Activated CD8-positive, alpha-beta memory T cell treated with anti-CD3 and anti-CD28 coated beads for 36 hours (primary cell): ENCODE measurements around the gene FNDC4. TPM values are rescaled to one million over a fixed set of nuclear protein-coding genes. Genes with fewer than 3 reads are reported as not detected.
"Not testable (repeated sequence)": the region's sequence is repeated elsewhere in the genome, so short reads cannot be mapped to it uniquely, and the experiment has no call there.

ENCODE experiments used
- CTCF ChIA-PET: fragments of 350-600 bp; sonication (Branson Sonifier 250); formaldehyde crosslinking; loops from one replicate; lab custom pipeline; 2021; ENCODE audit warnings: antibody characterized with exemption; lab: Charles Lee
- POLR2A ChIA-PET: fragments of 350-600 bp; sonication (Branson Sonifier 250); formaldehyde crosslinking; loops from one replicate; lab custom pipeline; 2021; ENCODE audit warnings: antibody characterized with exemption; lab: Charles Lee
- total RNA-seq, 2 experiments: library from RNA; stranded (reverse); gene quantifications; one replicate each; pipeline ENCODE4 v1.2.3, GENCODE V29; 2021

Gene FNDC4, protein sequence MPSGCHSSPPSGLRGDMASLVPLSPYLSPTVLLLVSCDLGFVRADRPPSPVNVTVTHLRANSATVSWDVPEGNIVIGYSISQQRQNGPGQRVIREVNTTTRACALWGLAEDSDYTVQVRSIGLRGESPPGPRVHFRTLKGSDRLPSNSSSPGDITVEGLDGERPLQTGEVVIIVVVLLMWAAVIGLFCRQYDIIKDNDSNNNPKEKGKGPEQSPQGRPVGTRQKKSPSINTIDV
- not detected for total RNA-seq

DNA sequence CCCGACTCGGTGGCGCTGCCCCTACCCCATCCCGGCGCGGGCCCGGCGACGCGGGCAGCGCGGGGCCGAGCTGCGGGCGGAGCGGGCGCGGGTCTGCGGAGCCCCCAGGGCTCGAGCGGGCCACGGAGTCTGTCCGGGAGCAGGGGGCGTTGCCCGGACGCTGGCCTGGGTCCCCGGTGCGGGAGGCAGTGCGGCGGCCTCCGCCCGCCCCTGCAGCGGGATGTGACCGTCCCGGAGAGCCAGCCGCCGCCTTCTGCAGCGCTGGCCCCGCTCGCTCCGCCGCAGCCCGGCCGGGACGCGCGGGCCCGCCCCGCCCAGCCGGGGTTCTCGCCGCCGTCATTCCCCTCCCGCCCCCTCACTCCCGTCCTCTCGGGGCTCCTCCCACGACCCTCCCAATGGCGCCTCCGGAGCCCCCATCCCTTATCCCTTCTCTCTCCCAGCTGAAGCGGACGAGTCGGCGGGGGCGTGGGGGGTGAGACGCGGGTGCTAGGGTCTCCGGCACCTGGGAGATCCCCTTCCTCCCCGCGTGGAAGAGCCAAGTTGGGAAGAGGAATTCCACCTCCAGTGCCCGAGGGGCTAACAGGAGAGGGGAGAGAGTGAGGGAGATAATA is at the start of gene FNDC4:
Gene FNDC4 (minus strand): TSS at position 257 of the 611 bp plus-strand sequence. CDS start 521 bp downstream, outside the sequence.
- ChIA-PET CTCF (interaction anchor here (1.8 kb wide), 1 partner anchor 188 kb away, joined by 7 read pairs; no protein-coding TSS in a partner anchor), POLR2A (interaction anchor here (0.7 kb wide), 1 partner anchor 17 kb away, joined by 4 read pairs; no protein-coding TSS in a partner anchor)

DNA sequence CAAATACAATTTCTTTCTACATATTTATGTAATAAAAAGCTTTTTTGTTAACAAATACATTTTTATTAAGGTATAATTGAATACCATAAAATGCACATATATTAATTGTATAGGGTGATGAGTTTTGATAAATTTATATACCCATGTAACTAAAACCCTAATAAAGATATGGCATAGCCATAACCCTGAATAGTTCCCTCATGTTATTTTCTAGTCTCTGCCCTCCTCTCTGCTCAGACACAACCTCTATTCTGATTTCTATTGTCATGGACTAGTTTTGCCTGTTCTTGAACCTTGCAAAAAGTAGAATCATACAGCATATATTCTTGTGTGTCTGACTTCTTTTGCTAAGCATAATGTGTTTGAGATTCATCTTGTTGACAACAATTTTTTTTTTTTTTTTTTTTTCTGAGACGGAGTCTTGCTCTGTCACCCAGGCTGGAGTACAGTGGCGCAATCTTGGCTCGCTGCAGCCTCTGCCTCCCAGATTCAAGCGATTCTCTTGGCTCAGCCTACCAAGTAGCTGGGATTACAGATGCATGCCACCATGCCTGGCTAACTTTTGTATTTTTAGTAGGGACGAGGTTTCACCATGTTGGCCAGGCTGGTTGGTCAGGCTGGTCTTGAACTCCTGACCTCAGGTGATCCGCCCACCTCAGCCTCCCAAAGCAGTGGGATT is 49.3 kb upstream of the FNDC4 start:
- ChIA-PET CTCF (no interaction called here), POLR2A (no interaction called here)

DNA sequence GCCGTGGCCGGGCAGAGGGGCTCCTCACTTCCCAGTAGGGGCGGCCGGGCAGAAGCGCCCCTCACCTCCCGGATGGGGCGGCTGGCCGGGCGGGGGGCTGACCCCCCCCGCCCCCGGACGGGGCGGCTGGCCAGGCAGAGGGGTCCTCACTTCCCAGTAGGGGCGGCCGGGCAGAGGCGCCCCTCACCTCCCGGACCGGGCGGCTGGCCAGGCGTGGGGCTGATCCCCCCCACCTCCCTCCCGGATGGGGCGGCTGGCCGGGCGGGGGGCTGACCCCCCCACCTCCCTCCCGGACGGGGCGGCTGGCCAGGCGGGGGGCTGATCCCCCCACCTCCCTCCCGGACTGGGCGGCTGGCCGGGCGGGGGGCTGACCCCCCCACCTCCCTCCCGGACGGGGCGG is 44.6 kb upstream of the FNDC4 start:
- POLR2A ChIA-PET, CTCF ChIA-PET: not testable (repeated sequence)

DNA sequence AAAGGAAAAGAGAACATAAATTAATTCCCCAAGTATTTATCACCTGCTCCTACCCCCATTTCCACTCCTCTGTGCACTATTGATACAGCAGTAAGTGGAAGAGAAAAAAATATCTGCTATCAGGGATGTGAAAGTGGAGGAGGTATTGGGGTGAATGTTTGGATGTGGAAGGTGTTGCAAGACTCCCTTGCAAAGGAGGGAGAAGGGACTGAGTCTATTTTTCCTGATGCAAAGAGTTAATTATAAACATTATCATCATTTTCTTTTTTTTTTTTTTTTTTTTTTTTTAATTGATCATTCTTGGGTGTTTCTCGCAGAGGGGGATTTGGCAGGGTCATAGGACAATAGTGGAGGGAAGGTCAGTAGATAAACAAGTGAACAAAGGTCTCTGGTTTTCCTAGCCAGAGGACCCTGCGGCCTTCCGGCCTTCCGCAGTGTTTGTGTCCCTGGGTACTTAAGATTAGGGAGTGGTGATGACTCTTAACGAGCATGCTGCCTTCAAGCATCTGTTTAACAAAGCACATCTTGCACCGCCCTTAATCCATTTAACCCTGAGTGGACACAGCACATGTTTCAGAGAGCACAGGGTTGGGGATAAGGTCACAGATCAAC is 43.9 kb upstream of the FNDC4 start:
- POLR2A ChIA-PET, CTCF ChIA-PET: not testable (repeated sequence)

DNA sequence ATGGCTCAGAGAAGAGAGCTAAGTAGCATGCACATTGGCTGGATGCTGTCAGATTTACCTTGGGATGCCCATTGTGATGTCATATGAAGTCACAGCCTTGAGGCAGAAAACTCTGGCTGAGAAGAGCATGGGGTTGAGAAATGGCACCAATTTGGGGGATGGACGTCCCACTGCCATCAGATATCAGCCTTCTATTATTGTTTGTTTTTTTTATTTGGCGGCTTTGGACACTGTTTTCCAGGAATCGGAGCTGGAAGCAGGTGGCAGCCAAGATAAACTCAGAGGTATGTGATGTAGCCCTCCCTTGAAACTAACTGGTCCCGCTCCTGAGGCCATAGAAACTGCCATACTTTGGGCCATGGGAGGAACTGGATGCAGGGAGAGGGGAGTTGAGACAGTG is 42.3 kb upstream of the FNDC4 start:
- CTCF ChIA-PET, result no interaction called here
- POLR2A ChIA-PET, result no interaction called here

DNA sequence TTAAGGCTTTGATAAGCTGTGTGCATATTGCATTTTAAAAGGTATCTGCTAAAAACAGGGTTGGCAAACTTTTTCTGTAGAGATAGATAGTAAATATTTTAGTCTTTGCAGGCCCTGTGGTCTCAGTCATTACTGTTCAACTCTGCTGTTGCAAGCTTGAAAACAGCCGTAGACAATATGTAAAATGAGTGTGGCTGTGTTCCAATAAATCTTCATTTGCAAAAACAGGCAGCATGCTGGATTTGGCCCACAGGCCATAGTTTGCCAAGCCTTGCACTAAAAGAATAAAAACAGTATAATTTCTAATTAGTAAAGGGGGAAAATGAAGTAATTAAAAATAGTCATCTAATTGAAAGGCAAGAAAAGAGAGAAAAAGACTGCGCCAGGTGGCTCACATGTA is 37.0 kb upstream of the FNDC4 start:
- CTCF ChIA-PET, result no interaction called here
- POLR2A ChIA-PET, result no interaction called here

DNA sequence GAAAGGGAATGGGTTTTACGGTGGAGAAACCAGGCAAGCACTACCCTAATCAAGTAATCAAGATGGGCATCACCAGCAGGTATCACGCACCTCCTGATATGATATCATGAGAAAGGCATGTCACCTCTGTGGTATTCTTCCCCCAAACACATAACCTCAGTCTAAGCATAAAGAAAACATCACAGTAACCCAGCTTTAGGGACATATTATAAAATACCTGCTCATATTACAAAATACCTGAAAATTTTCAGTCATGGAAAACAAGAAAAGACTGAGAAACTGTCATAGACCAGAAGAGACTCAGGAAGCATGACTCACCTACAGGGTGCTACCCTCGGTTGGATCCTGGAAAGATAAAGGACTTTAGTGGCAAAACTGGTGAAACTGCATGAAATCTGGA is 32.2 kb upstream of the FNDC4 start:
- POLR2A ChIA-PET, result no interaction called here
- CTCF ChIA-PET, result interaction anchor here (0.7 kb wide), 1 partner anchor 194 kb away, joined by 3 read pairs; no protein-coding TSS in a partner anchor

DNA sequence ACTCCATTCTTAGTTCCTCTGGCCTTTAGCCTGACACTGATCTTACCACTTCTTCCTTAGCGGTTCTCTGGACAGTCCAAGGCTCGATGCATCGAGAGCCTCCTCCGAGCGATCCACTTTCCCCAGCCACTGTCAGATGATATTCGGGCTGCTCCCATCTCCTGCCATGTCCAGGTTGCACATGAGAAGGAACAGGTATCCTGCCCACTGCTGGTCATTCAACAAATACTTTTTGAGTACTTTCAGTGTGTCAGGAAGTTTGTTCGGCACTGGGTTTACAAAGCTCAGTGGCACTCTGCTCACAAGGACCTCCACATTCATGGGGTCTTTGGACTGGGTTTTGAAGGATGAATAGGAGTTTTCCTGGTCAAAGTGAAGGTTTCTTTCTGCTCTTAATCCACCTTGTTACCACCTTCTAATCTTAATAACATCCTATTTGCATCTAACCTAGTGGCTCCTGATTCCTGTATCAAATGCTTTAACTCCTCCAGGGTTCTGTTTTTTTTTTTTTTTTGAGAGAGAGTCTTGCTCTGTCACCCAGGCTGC is 27.5 kb upstream of the FNDC4 start:
- ChIA-PET CTCF (no interaction called here), POLR2A (no interaction called here)

DNA sequence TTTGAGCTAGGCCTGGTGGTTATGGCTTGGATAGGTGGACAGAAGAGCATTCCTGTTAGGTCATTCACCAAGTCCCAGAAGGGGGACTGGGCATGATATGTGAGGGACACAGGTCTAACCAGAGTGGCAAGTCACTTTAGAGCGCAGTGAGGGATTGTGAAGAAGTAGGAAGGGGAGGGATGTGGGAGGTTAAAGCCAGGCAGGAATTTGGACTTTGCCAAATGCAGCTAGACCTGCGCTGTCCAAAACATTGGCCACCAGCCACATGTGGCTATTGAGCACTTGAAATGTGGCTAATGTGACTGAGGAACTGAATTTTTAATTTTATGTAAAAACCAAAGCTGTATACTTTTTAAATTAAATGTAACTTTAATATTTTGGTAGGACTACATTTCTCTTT is 25.3 kb upstream of the FNDC4 start:
- CTCF ChIA-PET, result no interaction called here
- POLR2A ChIA-PET, result no interaction called here

DNA sequence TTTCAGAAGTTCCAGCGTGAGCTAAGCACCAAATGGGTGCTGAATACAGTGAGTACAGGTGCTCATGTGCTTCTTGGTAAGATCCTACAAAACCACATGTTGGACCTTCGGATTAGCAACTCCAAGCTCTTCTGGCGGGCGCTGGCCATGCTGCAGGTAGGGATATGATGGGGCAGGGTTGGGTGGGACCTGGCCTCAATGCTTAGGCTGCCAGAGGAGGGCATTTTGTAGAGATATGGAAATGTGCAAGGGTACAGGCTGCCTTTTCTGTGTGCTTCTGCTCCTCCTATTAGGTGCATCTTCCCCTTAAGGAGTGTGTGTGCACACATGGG is 23.7 kb upstream of the FNDC4 start:
- POLR2A ChIA-PET, result no interaction called here
- CTCF ChIA-PET, result no interaction called here

DNA sequence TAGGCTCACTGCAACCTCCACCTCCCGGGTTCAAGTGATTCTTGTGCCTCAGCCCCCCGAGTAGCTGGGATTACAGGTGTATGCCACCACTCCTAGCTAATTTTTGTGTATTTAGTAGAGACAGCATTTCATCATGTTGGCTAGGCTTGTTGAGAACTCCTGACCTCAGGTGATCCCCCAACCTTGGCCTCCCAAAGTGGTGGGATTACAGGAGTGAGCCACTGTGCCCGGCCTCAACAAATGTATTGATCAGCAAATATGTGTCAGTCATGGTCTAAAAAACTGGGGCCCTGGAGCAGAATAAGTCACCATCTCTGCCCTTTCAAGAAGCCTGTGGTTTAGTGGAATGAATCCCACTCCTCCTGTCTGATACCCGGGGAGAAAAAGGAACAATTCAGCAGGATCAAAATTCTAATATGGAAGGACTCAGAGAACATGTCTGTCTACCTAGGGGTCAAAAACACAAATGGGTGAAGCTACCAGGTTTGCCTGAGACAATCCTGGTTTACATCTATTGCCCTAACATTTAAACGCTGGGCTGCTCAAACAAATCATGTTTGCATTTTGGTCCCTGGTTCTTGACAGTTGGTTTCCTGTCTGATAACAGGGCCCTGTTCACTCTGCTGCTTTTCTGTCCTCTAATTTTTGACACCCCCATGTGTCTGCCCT is 23.2 kb upstream of the FNDC4 start:
- ChIA-PET CTCF (no interaction called here), POLR2A (no interaction called here)

DNA sequence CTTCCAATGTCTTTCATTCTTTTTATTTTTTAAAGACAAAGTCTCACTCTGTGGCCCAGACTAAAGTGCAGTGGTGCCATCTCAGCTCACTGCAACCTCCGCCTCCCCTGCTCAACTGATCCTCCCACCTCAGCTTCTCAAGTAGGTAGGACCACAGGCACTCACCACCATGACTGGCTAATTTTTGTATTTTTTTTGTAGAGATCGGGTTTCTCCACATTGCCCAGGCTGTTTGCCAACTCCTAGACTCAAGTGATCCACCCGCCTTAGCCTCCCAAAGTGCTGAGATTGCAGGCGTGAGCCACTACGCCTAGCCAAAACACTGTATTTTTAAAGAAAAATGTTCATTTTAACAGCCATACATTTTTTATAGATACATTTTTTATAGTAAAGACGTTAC is 14.3 kb upstream of the FNDC4 start:
- CTCF ChIA-PET, result no interaction called here
- POLR2A ChIA-PET, result no interaction called here

DNA sequence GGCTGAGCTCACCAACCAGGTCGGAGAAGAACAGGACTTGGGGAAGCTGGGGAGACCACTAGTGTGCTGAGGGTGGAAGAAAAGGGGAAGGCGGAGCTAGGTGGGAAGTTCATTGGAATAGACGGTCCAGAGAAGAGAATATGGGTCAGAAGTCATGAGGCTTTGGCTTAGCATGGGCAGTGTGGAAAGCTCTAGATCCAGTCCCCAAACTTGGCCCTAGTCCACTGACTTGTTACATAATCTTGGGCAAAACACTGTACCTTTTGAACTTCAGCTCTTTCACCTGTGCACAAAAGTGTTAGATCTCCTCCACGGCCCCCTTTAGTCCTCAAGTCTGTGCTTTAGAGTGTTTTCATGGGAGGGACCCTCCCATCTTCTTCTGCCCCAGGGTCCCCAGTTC is 12.3 kb upstream of the FNDC4 start:
- ChIA-PET POLR2A (no interaction called here), CTCF (no interaction called here)

DNA sequence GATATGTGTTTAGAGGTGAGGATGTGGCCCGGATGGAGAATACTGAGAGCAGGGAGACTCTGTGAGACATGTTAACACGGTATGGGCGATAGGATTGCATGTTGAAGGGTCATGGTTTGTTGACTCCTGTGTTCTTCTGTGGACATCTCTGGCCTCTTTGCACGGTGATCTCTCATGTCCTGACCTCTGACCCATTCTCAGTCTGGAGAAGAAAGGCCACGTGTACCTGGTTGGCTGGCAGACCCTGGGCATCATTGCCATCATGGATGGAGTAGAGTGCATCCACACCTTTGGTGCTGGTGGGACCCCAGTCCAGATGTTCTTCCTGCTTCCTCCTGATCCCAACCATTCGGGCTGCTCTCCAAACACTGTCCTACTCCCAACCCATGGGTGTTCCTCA is 11.6 kb upstream of the FNDC4 start:
- ChIA-PET POLR2A (no interaction called here), CTCF (no interaction called here)

DNA sequence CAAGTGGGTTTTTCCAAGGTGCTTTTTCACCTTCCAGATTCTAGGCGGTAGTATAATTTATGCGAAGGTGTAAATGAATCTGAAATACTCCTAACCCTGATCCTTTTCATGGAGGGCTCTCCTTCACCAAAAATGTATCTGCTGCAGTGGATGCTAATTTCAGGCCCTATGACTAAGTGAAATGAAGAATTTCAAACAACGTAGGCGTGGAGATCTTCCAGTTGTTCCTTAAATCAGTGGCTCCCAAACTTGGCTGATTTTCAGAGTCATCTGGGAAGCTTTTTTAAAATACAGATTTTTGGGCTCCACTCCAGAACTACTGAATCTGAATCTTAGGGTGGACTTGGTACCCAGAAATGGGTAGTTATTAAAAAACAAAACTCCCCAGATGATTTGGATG is 7.1 kb upstream of the FNDC4 start:
- POLR2A ChIA-PET, result no interaction called here
- CTCF ChIA-PET, result no interaction called here

DNA sequence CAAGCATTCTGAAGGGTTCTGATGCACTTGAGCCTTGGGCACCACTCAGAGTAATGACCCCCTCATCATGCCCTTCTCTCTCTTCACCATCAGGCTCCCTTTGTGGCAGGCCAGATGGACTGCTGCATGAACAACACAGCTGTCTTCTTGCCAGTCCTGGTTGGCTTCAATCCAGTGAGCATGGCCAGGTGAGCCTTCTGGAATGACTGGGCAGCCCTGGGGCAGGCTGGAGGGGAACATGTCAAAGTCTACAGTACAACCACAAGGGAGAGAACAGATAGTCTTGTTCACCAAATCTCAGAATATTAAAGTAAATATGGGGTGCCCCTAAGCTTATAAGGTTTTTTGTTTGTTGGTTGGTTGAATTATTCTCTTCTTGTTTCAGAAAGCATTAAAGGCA is 6.0 kb upstream of the FNDC4 start:
- CTCF ChIA-PET, result no interaction called here
- POLR2A ChIA-PET, result no interaction called here

DNA sequence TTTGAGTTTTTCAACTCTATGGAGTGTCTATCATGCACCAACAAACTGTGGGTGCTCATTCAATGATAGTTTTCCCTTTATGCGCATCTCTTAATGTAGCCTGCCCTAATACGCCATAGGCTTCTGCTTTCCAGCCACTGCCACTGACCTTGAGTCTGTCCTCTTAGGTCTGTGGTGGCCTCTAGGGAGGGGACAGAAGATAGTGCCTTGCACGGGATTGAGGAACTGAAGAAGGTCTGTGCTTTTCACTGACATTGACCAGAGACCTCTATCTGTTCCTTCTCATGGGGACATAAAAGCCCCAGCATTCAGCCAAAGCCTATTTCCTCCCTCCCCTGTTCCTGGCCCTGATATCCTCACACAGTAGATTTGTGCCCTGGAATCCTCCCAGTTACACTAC is 4.0 kb upstream of the FNDC4 start:
- POLR2A ChIA-PET, result no interaction called here
- CTCF ChIA-PET, result no interaction called here

DNA sequence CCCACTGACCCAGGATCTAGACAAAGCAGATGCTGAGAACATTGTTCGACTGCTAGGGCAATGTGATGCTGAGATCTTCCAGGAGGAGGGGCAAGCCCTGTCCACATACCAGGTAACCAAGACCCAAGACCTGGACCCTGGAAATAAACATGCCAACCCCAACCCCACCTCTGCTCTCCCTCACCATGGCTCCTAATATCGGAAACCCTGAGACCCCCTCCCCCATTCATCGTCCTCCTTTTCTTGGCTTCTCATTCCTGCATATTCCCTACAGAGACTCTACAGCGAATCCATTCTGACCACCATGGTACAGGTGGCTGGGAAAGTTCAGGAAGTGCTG is 2.3 kb upstream of the FNDC4 start:
- ChIA-PET POLR2A (no interaction called here), CTCF (no interaction called here)

DNA sequence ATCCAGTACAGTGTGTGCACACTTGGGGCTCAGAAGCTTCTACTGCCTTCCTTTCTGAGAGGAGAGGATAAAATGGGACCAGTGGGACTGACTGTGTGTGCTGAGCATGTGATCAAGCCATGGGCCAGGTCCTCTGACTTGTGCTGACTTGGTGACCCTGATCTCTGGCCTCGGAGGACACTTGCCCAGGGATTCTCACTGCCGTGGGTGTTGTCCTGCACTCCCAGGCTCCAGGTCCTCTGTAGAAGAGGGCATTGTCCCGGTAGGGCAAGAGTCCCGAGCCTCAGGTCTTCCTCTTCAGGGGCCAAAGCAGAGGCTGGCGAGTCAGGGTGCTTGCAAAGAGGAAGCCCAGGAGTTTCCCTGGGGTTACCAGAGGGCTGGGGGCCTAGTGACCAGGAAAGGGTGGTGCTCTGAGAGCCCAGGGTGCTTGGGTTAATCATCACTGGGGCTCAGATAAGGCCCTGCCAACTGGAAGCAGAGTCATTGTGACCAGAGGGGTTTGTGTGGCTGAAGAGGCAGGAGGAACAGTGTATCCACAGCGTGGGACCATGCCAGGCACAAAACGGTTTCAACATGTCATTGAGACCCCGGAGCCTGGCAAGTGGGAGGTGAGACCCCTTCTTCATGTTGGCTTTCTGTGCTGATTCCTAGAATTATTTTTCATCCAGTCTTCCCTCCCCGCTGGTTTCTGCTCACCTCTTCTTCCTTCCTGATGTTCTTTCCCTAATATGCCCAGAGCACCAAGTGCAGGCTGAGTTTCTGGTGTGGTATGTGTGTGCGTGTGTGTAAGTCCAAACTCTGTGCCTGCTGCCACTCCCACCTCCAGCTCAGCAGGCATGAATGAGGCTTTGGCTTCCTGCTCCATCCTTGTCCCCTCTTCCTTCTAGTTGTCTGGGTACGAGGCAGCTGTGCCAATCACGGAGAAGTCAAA is 1.6 kb upstream of the FNDC4 start, which contains the start of gene GCKR:
Gene GCKR (plus strand): TSS at position 483 of the 931 bp plus-strand sequence. CDS start 66 bp downstream, at position 549.
- ChIA-PET POLR2A (no interaction called here), CTCF (interaction anchor here (1.8 kb wide), 1 partner anchor 187 kb away, joined by 7 read pairs; no protein-coding TSS in a partner anchor)
